CD4-positive, alpha-beta T cell treated with Interleukin-17A for 4 hours (primary cell): ENCODE results near the gene LENG8.
"Not testable (repeated sequence)": the region's sequence is repeated elsewhere in the genome, so short reads cannot be mapped to it uniquely, and the experiment has no call there.

Source experiments
- DNase-seq: peaks from one replicate; pipeline ENCODE4 v3.0.0-alpha.2; 2020; ENCODE audit warnings: mixed read lengths

LENG8 gene

GRCh38 chr19:54462047-54462654 lies 13.2 kb downstream of the LENG8 start:
- no peak for DNase-seq

- peak; percentile 72 for DNase-seq
Measured at GRCh38 chr19:54462655-54463530, 13.9 kb downstream of the LENG8 start.

GRCh38 chr19:54463531-54464043 lies 14.6 kb downstream of the LENG8 start, which contains the start of gene LENG9:
Gene LENG9, minus strand, starts transcription at chr19:54463778. Its CDS starts 252 bp downstream, at chr19:54463526.
- DNase-seq: peak; percentile 92

- peak; percentile 79 for DNase-seq
Measured at GRCh38 chr19:54464044-54464629, 15.1 kb downstream of the LENG8 start.

- DNase-seq: peak; percentile 77
Measured at GRCh38 chr19:54464630-54465425, 15.8 kb downstream of the LENG8 start.

GRCh38 chr19:54465426-54466109 lies 16.6 kb downstream of the LENG8 start:
- no peak for DNase-seq

- not testable (repeated sequence) for DNase-seq
Measured at GRCh38 chr19:54466110-54466480, 17.1 kb downstream of the LENG8 start.

- DNase-seq: no peak
Measured at GRCh38 chr19:54469496-54469934, 20.5 kb downstream of the LENG8 start.

- no peak for DNase-seq
Measured at GRCh38 chr19:54470276-54470887, 21.4 kb downstream of the LENG8 start.

GRCh38 chr19:54470991-54471782 lies 22.2 kb downstream of the LENG8 start:
- DNase-seq: no peak

GRCh38 chr19:54473071-54473891 lies 24.3 kb downstream of the LENG8 start, which contains the start of gene CDC42EP5:
Gene CDC42EP5, minus strand, starts transcription at chr19:54473296. Its CDS starts 7,749 bp downstream, at chr19:54465547.
- no peak for DNase-seq

GRCh38 chr19:54473892-54474372 lies 24.9 kb downstream of the LENG8 start:
- no peak for DNase-seq

GRCh38 chr19:54475706-54476105 lies 26.7 kb downstream of the LENG8 start:
- no peak for DNase-seq

GRCh38 chr19:54477650-54478049 lies 28.7 kb downstream of the LENG8 start:
- DNase-seq: no peak

- DNase-seq: peak; percentile 24
Measured at GRCh38 chr19:54478677-54479266, 29.8 kb downstream of the LENG8 start.

GRCh38 chr19:54480051-54480450 lies 31.1 kb downstream of the LENG8 start:
- no peak for DNase-seq

- DNase-seq: peak; percentile 55
Measured at GRCh38 chr19:54481326-54481930, 32.4 kb downstream of the LENG8 start.

- no peak for DNase-seq
Measured at GRCh38 chr19:54482889-54483288, 33.9 kb downstream of the LENG8 start.

GRCh38 chr19:54484451-54484850 lies 35.5 kb downstream of the LENG8 start:
- DNase-seq: no peak
